Neural crest cell (in vitro differentiated cells): ENCODE measurements around the gene ANKRD60. TPM values are rescaled to one million over a fixed set of nuclear protein-coding genes. Genes with fewer than 3 reads are reported as not detected.

Experiments used
- DNase-seq: peaks from one replicate; pipeline ENCODE4 v3.0.0; 2021; ENCODE audit warnings: low read depth, mixed read lengths, low spot score
- H3K27ac Mint-ChIP-seq: one replicate; pipeline ENCODE4 v1.8.0; 2021; ENCODE audit warnings: mild to moderate bottlenecking, mixed read lengths; ENCODE audit not compliant: unreplicated experiment
- H3K27me3 Mint-ChIP-seq: 2 replicates; pipeline ENCODE4 v1.8.0; 2021; ENCODE audit warnings: low read depth, mild to moderate bottlenecking, mixed read lengths
- H3K36me3 Mint-ChIP-seq: 2 replicates; pipeline ENCODE4 v1.8.0; 2021; ENCODE audit warnings: low read depth, mild to moderate bottlenecking, mixed read lengths
- H3K4me1 Mint-ChIP-seq: 2 replicates; pipeline ENCODE4 v1.8.0; 2021; ENCODE audit warnings: mixed read lengths
- H3K4me3 Mint-ChIP-seq: one replicate; pipeline ENCODE4 v1.8.0; 2021; ENCODE audit warnings: mild to moderate bottlenecking, mixed read lengths
- H3K9me3 Mint-ChIP-seq: 2 replicates; pipeline ENCODE4 v1.8.0; 2021; ENCODE audit warnings: mixed read lengths
- CTCF ChIP-seq: fragments of 200-600 bp; sonication (generic); conservative IDR thresholded peaks from 2 replicates; pipeline ENCODE4 v1.5.0; 2021; ENCODE audit warnings: antibody characterized with exemption, mild to moderate bottlenecking
- total RNA-seq: library from RNA; stranded (reverse); gene quantifications from 2 replicates; pipeline ENCODE4 v1.2.1, GENCODE V29; 2021

Gene ANKRD60
- total RNA-seq, 1 donor from 2014 or later, result not detected

- Mint-ChIP-seq H3K4me1 (peaks cover 3% of the 10 kb centered on the region), H3K36me3 (no peaks in the 10 kb centered on the region), H3K4me3 (no peak overlapping the region), H3K27me3 (peaks cover 47% of the 10 kb centered on the region), H3K27ac (no peak overlapping the region), H3K9me3 (no peaks in the 10 kb centered on the region)
- DNase-seq, result no peak
- TF ChIP-seq CTCF, result no peak
These were observed 19.5 kb downstream of the ANKRD60 start for GRCh38 chr20:58208944-58209343.

GRCh38 chr20:58205850-58206249 lies 22.6 kb downstream of the ANKRD60 start:
- no peak for DNase-seq
- no peak overlapping the region for H3K4me3 Mint-ChIP-seq
- no peak for TF ChIP-seq CTCF
- H3K9me3 Mint-ChIP-seq, result no peaks in the 10 kb centered on the region
- H3K27me3 Mint-ChIP-seq, result peaks cover 39% of the 10 kb centered on the region
- H3K27ac Mint-ChIP-seq, result no peak overlapping the region
- no peaks in the 10 kb centered on the region for H3K36me3 Mint-ChIP-seq
- H3K4me1 Mint-ChIP-seq, result no peaks in the 10 kb centered on the region

GRCh38 chr20:58202044-58202443 lies 26.4 kb downstream of the ANKRD60 start:
- Mint-ChIP-seq H3K27ac (no peak overlapping the region), H3K4me3 (no peak overlapping the region), H3K4me1 (no peaks in the 10 kb centered on the region), H3K36me3 (no peaks in the 10 kb centered on the region), H3K9me3 (no peaks in the 10 kb centered on the region), H3K27me3 (peaks cover 17% of the 10 kb centered on the region)
- DNase-seq, result no peak
- no peak for TF ChIP-seq CTCF

GRCh38 chr20:58201616-58202015 lies 26.8 kb downstream of the ANKRD60 start:
- DNase-seq, result no peak
- Mint-ChIP-seq H3K36me3 (no peaks in the 10 kb centered on the region), H3K27ac (no peak overlapping the region), H3K9me3 (peaks cover 2% of the 10 kb centered on the region), H3K4me3 (no peak overlapping the region), H3K27me3 (peaks cover 16% of the 10 kb centered on the region), H3K4me1 (no peaks in the 10 kb centered on the region)
- TF ChIP-seq CTCF, result no peak

- H3K36me3 Mint-ChIP-seq, result no peaks in the 10 kb centered on the region
- H3K4me3 Mint-ChIP-seq, result no peak overlapping the region
- H3K9me3 Mint-ChIP-seq, result peaks cover 5% of the 10 kb centered on the region
- peaks cover 7% of the 10 kb centered on the region for H3K27me3 Mint-ChIP-seq
- no peak for DNase-seq
- TF ChIP-seq CTCF, result no peak
- H3K27ac Mint-ChIP-seq, result no peak overlapping the region
- no peaks in the 10 kb centered on the region for H3K4me1 Mint-ChIP-seq
These were observed 29.0 kb downstream of the ANKRD60 start for GRCh38 chr20:58199469-58199868.

GRCh38 chr20:58198901-58199355 lies 29.5 kb downstream of the ANKRD60 start:
- Mint-ChIP-seq H3K27ac (no peak overlapping the region), H3K27me3 (peaks cover 7% of the 10 kb centered on the region), H3K4me3 (no peak overlapping the region), H3K36me3 (no peaks in the 10 kb centered on the region), H3K4me1 (no peaks in the 10 kb centered on the region), H3K9me3 (peaks cover 5% of the 10 kb centered on the region)
- TF ChIP-seq CTCF, result no peak
- no peak for DNase-seq
